GM15510 (cell line): ENCODE results near the gene TET3.

Source experiments
- POLR2A ChIP-seq: IDR thresholded peaks from 3 replicates; pipeline ENCODE4 v1.6.1; 2011; ENCODE audit warnings: borderline replicate concordance; ENCODE audit not compliant: insufficient read length; ENCODE audit errors: extremely low read depth

Gene TET3

DNA sequence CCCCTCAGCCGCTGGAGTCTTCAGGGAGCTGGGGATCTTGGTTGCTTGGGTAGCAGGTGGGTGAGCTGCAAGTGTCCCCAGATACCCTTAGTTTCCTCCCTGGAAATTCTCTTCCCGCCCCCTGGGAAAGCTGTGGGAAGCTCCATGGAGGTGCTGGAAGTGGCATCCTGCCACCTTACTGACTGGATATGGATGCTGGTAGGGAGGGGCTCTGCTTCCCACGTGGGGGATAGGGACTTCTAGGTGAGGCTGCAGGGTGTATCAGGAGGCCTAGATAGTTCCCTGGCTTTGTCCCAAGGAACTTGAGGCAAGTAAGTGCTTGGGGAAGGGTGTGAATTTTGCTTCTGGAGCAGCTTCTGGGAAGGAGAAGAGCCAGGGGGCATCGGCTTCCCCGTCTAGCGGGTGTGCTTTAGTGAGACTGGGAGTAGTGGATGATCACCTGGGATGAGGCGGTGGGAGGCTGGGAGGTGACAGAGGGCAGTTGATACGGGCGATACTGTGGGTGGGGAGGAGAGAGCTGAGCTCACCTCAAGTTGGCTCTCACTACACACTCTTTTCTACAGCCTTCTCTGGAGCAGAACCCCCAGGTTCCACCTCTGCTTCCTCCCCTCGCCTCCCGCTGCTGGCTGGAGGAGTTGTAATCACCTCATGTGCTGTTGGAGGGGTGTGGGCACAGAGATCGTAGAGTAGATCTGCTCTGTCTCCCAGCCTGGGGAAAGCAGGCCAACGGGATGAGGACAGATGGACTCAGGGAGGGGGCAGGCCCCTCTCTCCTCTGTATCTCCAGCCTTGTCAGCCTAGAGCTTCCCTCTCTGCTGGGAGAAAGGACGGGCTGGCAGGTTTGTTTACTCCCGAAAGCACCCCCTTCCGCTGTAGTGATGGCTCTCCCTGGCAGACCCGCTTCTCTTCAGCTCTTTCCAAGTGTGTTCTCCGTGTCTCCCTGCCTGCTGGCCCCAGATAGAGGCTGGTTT is 19.8 kb downstream of the TET3 start:
- no peak for TF ChIP-seq POLR2A

DNA sequence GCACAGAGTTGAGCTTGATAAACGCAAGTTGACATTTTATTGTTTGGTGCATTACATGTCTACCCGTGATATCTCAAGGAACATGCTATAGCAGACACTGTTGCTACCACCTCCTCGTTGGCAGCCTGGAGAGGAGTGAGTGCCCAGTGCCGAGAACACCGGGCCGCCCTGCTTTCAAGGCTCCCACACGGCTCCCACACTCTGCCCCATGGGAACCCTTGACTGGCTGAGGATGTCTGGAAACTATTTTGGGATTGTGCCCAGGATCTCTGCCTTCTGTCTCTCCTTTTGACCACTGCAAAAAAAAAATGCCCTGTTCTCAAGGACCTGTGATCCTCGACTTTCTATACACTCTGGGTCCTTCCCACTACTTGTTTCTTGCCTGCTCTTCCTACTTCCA is 21.1 kb downstream of the TET3 start:
- no peak for TF ChIP-seq POLR2A

DNA sequence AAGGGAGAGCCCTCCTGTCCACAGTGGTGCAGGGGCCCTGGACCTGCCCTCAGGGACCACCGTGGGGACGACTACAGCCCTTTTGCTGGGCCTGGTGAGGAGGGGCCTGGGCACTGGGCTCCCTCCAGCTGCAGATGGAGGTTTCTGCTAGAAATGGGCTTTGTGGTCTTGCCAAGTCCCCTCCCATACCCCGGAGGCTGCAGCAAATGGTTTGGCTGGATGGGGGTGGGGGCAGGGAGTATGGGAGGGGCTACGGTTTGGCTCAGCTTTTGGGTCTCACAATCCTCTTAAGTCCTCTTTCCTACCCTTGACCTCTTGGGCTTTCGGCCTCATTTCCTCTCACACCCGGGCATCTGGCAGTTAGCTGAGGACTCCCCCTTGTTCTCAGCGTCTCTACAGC is 21.7 kb downstream of the TET3 start:
- no peak for TF ChIP-seq POLR2A

DNA sequence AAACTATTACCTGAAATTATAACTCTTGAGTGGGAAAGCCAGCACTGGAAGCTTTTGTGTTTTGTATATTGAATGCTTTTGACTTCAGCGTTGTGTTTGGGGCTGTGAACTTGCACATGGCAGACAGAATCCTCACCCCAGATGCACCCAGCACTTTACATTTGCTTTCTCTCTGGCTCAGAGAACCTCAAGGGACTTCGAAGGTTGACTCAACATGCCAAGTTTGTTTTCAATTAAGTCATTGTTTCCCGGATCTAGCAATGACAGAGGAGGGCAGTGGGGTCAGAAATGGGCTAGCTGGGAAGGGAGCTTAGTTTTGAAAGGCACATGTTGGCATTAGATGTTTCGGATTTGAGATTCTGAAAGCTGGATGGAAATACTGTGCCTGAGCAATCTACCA is 22.4 kb downstream of the TET3 start:
- no peak for TF ChIP-seq POLR2A

DNA sequence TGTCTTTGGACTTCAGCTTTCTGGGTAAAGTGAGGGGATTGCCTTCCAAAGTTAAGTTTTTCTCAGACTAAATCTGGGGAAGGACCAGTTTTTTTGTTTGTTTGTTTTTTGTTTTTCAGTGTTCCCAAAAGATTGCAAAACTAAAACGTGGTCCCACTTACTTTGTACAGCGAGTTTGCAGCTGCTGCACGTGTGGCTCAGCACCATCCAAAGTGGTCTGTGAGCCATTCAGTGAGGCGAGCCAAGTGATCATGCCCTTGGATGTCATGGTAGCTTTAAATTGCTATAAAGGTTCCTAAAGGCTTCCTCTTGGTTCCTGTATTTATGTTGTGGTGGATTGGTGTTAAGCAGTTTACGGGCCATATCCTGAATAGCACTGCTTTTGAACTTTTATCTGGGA is 23.0 kb downstream of the TET3 start:
- no peak for TF ChIP-seq POLR2A

DNA sequence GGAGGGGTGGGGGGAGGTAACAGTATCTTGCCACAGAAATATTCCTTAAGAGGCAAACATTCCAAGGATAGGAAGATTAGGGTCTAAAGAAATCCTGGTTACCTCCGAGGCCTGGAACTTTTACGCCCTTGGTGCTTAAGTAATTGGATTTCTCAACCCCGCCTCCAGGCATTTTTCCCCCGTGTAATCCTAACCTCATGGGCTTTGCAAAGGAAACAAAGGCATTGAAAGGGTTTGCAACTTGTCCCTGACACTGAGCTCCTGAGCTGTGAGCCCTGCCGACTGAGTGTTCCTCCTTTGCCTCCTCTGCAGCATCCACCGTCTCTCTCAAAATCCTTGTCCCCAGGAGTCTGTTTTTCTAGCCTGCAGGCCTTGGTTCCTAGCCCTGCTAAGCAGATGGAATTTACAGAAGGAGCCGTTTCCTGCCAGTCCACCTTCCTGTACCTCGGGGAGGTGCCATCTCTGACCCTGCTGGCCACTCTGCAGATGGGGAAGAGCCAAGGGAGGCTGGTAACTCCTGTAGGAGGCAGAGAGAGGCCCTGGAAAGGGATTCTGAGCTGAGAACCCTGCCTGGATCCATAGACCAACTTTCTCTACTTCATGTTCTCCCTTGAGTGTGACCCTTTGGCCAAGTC is 24.2 kb downstream of the TET3 start:
- no peak for TF ChIP-seq POLR2A

DNA sequence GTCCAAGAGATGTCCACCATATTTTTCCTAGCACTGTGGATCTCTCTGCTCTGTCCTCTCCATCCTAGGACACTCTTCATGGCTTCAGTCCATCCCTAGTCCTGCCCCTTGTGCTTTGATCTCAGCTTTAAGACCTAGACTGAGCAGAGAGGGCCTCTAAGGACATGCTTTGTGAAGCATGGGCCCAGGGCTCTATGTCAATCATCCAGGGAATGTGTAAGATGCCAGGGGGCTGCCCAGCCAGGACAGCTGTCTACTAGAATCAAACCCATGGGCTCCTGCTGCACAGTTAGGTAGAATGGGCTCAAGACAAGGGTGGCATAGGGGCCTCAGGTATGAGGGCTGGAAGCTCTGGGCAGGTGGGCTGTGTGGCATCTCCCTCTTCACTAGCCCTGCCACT is 24.9 kb downstream of the TET3 start:
- TF ChIP-seq POLR2A, result no peak

DNA sequence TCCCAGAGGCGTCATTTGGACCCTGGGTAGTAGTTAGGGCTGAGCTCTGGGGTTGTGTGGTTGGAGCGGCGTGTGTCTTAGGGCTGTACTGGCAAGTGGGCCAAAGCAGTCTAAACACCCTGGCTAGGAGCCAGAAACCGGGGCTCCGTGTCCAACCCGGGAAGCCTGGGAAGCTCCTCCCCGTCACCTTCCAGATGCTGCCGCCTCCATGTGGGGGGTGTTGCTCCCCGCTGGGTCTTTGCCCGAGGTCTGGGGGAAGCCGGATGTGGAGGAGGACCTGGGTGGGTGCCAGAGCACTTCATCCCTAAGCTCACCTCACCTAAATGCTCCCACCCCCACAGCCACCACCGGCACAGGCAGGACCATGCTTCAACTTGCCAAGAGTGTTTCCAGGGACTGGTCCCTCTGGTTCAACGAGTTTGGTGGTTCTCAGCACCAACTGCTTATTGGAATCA is 25.4 kb downstream of the TET3 start:
- TF ChIP-seq POLR2A, result no peak

DNA sequence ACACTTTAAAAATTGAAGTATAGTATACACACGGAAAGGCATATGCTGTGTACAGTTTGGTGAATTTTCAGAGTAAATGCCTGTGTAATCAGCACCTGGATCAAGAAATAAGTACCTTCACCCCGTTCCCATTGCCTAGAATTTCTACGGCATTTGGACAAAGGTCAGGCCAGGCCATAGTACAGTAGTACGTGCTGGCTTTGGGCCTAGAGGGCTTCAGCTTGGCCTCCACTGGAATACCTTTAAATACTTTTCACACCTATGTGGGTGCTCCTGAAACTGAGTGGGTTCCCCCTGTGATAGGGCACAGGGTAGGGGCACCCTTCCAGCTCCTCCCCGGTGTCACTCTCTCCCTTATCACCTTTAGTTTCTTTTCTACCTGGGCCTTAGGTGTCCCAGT is 26.5 kb downstream of the TET3 start:
- TF ChIP-seq POLR2A, result no peak

DNA sequence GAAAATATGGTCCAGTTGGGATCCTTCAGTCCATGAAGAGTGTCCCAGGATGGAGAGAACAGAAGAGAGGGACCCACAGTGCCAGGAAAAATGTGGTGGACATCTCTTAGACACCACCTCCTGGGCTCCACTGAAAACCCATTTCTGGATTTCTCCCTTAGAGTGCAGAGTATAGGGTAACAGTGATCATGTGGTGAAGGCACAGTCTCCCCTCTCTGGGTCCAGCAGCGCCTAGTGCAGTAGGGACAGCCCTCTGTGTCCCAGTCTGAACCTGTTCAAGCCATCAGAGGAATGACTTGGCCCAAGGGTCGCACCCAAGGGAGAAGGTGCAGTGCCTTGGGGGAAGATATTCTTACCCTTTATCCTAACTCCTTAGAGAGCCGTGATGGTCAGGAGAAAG is 30.1 kb downstream of the TET3 start:
- TF ChIP-seq POLR2A, result no peak

DNA sequence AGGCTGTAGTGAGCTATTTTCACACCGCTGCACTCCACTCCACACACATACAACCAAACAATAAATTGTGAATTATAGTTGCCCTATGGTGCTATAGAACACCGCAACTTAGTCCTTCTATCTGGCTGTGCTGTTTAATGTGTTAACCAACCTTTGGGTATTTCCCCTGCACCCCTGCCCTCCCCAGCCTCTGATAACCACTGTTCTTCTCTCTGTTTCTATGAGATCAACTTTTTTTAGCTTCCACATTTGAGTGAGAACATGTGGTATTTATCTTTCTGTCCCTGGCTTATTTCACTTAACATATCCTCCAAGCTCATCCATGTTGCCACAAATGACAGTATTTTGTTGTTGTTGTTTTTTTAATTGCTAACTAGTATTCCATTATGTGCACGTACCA is 32.5 kb downstream of the TET3 start:
- no peak for TF ChIP-seq POLR2A

DNA sequence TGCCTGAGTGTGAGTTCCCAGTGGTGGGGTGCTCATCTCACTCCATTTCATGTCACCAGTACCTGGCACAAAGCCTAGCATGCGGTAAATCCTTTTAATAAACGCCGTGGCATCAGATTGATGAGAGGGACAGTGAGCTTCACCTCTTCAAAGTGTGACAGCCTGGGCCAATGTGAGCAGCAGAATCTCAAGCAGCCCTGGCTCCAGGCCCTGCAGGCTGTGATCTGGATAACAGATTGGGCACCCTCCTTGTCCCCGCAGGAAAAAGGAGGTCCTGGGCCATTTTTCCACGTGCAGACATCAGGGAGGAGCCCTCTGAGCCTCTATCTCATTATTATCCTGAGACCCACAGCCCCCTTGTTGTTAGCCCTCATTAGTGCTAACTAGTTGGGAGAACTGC is 34.8 kb downstream of the TET3 start:
- no peak for TF ChIP-seq POLR2A

DNA sequence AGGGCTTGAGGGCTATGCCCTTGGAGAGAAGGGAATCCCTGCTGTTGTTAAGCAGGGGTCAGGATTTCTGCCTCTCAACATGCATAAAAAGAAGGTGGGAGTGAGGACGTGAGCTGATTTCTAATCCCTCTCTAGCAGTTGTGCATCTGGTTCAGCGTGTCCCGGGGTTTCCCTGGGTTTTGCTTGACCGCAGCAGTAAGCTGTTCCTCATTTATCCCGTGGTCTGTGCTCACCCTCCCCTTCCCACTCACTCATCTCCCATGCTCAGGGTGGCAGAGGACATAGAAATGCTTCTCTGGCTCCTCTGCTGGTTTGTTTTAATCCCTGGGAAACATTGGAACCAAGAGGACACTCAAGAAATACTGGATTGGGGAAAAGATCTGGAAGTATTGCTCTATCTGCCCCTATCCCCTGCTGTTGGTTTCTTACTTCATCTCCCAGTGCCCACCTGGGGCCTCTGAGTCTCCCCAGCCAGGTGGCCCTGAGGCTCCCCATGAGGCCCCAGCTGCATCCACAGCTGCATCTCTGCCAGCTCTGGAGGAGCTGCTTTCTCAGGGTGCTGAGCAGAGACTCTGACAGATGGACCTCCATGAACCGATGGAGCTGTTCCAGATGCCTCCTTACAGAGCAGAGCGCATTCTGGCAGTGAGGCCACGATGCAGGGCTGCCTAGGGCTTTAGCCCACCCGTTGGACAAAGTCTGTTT is 36.1 kb downstream of the TET3 start:
- no peak for TF ChIP-seq POLR2A

DNA sequence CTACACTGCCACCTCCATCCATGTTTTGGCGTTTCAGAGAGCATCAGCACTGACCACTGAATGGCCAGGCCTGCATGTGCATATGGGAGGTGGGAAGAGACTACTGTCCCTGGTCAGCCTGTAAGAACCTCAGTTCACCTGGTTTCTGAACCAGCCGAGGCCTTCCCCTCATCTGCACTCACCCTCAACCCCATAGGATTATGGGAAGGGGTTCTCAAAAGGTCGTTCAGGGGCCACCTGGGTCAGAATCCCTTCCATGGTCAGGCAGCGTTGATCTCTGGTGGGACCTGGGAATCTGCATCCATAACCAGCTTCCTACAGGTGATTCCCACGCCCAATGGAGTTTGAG is 36.7 kb downstream of the TET3 start:
- no peak for TF ChIP-seq POLR2A

DNA sequence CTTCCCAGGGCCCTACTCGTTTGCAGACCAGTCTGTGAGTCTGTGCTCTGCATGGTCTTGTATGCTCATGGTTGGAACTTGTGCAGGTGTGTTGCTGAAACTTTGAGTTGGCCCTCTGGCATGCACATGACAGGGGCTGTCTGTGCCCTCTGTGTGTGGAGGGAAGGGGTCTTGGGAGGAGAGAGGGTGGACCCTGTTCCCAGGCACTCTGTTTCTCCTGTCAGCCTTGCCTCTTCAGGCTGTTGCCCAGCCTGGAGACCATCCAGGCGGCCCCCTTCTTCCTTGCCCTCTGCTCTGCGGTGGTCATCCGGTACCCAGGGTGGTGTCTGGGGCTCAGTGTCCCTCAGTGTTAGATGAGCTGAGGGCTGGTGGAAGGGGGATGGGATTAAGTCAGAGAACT is 39.5 kb downstream of the TET3 start:
- TF ChIP-seq POLR2A, result no peak
